ENCODE measurements around the gene CORO2B. TPM values are rescaled to one million over a fixed set of nuclear protein-coding genes. Genes with fewer than 3 reads are reported as not detected.

The CORO2B gene
- total RNA-seq, 1 donor from 2014 or later = 0.12 TPM

DNA sequence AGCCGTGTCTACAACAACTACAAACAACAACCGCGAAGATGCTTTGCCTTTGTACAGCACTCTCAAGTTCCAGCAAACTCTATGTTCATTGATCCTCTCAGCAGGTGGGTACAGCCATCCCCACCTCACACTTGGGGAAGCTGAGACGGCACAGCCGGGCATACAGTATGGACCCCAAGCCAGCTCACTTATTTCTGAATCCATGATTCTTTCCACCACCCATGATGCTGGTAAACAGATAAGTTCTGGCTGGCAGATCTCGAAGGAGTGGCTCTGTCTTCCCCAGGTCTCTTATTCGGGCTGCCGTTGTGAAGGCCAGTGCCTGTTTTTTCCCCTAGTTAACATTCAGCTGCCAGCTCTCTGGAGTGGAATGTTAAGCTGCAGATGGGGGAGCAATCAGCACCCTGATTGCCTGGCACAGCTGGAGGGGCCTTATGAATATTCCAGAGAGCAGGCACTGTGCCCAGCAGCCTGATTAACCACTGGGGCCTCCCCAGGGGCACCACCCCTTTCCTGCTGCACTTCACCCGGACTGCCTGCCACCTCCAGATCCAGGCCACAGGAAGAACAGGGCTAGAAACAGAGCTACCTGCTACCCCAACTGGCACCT lies 73.2 kb downstream of the CORO2B start:
- no peak for ATAC-seq

DNA sequence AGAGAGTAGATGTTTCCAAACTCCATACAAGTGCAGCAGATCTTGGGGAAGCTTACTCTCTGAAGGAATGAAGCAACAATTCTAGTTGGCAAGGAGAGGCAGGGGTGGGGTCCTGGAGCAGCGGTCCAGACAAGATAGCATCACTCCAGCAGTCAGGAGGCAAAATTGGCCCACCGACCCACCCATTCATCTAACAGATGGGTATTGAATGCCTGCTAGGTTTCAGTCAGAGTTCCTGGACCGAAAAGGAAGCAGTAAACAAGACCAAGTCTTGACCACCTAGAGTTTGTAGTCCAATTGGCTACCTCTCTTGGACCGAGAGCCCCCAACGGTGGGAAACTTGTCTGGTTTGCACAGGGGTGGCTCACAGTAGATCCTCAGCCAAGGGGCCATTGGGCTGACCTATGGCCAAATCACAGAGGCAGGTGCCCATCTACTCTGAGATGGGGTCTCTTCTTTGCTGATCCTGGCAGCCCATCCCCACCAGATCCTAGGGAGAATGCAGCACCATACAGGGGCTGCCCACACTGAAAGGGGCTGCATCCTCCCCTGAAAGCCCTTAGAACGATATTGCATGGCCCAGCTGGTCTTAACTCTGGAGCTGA lies 74.3 kb downstream of the CORO2B start:
- no peak for ATAC-seq

DNA sequence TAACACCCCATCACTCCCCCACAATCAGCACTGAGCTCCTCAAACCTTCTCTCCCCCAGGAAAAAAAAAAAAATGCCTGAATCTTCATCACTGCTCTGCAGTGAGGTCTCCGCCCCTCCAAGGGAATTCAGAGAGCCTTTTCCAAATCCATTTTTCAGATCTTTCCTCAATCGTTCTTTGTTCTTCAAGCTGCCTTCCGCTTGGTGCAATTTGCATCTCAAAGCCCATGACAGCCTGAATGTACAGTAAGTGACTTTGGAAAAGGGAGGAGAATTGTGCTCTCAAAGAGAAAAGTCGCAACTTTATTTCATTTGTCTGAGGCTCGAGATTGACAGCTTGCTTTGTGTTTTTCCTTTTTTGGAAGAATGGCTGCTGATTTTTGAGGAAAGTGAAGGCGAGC lies 75.0 kb downstream of the CORO2B start:
- ATAC-seq = no peak

GRCh38 chr15:68654786-68655560 lies 76.2 kb downstream of the CORO2B start:
- ATAC-seq = no peak

GRCh38 chr15:68655686-68656437 lies 77.1 kb downstream of the CORO2B start:
- no peak for ATAC-seq

DNA sequence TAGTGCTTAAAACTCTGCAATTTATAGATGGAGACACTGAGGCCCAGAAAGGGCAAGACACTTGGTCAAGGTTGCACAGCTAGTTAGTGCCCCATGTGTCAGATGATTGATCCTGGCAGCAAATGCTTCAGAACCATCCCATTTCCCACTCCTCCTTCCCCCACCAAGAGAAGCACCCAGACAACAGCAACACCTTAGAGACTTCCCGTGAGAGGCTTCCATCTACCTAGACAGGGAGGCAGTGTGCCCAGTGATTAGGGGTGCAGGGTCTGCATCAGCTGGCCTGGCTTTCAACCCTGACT lies 77.6 kb downstream of the CORO2B start:
- no peak for ATAC-seq

DNA sequence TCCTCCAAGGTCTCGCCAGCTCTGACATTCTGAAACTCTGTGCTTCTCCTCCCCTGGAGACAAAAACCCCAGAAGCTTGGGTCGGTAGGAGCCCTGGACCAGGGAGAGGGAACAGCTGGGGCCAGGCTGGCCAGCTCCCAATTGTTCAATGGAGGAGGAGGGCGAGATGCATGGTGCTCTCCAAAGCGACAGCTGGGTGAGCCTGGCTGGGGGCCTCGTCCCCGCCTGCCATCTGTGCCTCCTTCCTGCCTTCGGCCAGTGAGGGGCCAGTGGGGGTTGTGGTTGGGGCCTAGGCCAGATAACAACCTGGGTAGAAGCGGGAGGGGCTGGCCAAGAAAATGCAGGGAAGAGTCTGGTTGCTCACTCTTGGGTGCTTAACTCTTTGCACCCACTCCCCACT lies 79.4 kb downstream of the CORO2B start:
- ATAC-seq = no peak

DNA sequence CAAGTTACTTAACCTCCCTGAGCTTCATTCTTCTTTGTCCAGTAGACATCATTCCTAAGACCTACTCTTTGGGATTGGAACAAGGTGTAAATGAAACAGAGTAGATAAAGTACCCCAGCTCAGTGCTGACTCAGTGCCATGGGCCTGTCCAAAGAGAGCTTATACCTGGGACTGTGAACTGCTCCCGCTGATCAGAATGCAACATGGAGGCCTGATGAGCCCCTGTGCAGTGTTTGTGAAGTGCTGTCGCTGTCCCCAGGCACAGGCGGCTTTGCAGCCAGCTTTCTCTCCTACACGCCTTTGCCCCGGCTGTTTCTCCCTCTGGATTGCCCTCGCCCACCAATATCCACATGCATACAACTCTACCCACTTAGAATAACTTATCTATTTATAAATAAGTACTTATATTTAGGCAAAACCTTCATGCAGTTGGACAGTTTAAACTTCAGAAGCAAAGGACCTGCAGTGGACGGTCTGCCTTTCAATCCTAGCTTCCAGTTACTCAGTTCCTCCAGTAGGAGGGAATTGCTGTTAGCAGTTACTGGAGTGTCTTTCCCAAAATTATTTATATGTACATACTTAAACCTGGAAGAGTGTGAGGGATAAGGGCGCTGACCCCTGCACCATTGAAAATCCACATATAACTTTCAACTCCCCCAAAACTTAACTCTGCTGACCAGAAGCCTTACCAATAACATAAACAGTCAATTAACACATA lies 80.0 kb downstream of the CORO2B start:
- no peak for ATAC-seq

GRCh38 chr15:68663526-68663925 lies 84.7 kb downstream of the CORO2B start:
- ATAC-seq = no peak

GRCh38 chr15:68666120-68666811 lies 87.5 kb downstream of the CORO2B start:
- no peak for ATAC-seq

GRCh38 chr15:68666812-68667450 lies 88.1 kb downstream of the CORO2B start:
- no peak for ATAC-seq

- ATAC-seq = no peak
These were observed 89.2 kb downstream of the CORO2B start for GRCh38 chr15:68667800-68668625.

- ATAC-seq = no peak
These were observed 90.3 kb downstream of the CORO2B start for GRCh38 chr15:68668926-68669600.

DNA sequence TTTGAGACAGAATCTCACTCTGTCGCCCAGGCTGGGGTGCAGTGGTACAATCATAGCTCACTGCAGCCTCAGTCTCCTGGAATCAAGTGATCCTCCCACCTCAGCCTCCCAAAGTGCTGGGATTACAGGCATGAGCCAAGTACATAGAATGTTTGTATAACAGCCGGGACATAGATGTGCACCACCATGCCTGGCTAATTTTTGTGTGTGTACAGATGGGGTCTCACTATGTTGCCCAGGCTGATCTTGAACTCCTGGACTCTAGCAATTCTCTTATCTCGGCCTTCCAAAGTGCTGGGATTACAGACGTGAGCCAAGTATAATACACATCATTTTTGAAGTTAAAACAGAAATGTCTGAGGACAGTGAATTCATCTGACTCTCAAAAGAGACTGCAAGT lies 93.5 kb downstream of the CORO2B start:
- ATAC-seq = no peak

GRCh38 chr15:68672781-68673205 lies 94.0 kb downstream of the CORO2B start:
- ATAC-seq = no peak

GRCh38 chr15:68674975-68675374 lies 96.2 kb downstream of the CORO2B start:
- no peak for ATAC-seq

GRCh38 chr15:68676011-68676605 lies 97.3 kb downstream of the CORO2B start:
- ATAC-seq = no peak

GRCh38 chr15:68676926-68677325 lies 98.1 kb downstream of the CORO2B start:
- ATAC-seq = no peak

DNA sequence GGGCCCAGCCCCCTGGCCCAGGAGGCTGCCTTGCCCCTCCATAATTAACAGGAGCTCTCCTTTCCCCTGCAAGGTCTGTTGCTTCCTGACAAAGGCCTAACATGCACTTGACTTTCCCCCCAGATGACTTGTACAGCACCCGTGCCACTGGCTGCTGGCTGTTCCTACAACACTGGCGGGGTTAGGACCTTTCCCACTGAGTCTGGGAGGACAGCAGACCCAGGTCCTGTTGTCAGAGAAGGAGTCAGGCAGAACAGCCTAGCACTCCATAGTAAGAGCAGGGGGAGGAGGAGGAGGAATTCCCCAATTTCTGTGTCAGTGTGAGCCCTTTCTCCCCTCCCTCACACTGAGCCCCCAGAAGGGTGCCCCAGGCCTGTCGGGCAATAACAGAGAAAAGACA lies 99.2 kb downstream of the CORO2B start:
- ATAC-seq = no peak

GRCh38 chr15:68678746-68679145 lies 100.0 kb downstream of the CORO2B start:
- ATAC-seq = no peak
